Endothelial cell of umbilical vein (primary cell): ENCODE results near the gene ALPK1.

Experiments used
- CTCF ChIP-seq, 2 donors: IDR thresholded peaks; 1 replicate in 1 of 2; 2 replicates in 1 of 2; pipeline ENCODE4 v1.5.1; 2011; ENCODE audit warnings: low read length in 2 of 2, mild to moderate bottlenecking in 2 of 2, moderate library complexity in 2 of 2, control low read depth in 1 of 2, inconsistent platforms in 1 of 2, low read depth in 1 of 2; ENCODE audit not compliant: insufficient read depth in 1 of 2; ENCODE audit errors: extremely low read depth in 1 of 2
- EZH2 ChIP-seq: IDR thresholded peaks from 2 replicates; pipeline ENCODE4 v1.6.1; 2012; ENCODE audit warnings: borderline replicate concordance, low read depth, mild to moderate bottlenecking, moderate library complexity, low read length, inconsistent platforms; ENCODE audit not compliant: severe bottlenecking
- FOS ChIP-seq: IDR thresholded peaks from 2 replicates; pipeline ENCODE4 v1.6.1; 2011; ENCODE audit warnings: mild to moderate bottlenecking, low read length, moderate library complexity, borderline replicate concordance; ENCODE audit not compliant: insufficient read depth
- GATA2 ChIP-seq: IDR thresholded peaks from 2 replicates; pipeline ENCODE4 v1.7.0; 2011; ENCODE audit warnings: low read depth, mild to moderate bottlenecking, moderate library complexity, mixed read lengths, low read length; ENCODE audit not compliant: insufficient read length, insufficient read depth
- MAX ChIP-seq: IDR thresholded peaks from 2 replicates; pipeline ENCODE4 v1.6.1; 2011; ENCODE audit not compliant: insufficient read depth, insufficient read length
- POLR2A ChIP-seq: IDR thresholded peaks from 2 replicates; pipeline ENCODE4 v1.6.1; 2012; ENCODE audit warnings: low read depth, mild to moderate bottlenecking, control low read depth, low read length
- POLR2AphosphoS5 ChIP-seq: IDR thresholded peaks from 2 replicates; pipeline ENCODE4 v1.6.1; 2012; ENCODE audit warnings: low read depth, mild to moderate bottlenecking, control low read depth, low read length, moderate library complexity; ENCODE audit not compliant: insufficient read depth

- TF ChIP-seq POLR2AphosphoS5 = no peak
- no peak for TF ChIP-seq CTCF (IDR thresholded peaks at IDR 0.05; ENCODE audit: extremely low read depth in 1 of 2, insufficient read depth in 1 of 2, low read depth in 1 of 2, low read length in 2 of 2)
- TF ChIP-seq POLR2A = no peak
- TF ChIP-seq EZH2 = no peak
- TF ChIP-seq MAX = no peak
- no peak for TF ChIP-seq FOS
- TF ChIP-seq GATA2 = no peak
Measured at GRCh38 chr4:112370466-112370865, 73.3 kb downstream of the ALPK1 start.
